ENCODE results near the gene SFTPB.

SFTPB gene

GRCh38 chr2:85652056-85652455 lies 15.9 kb downstream of the SFTPB start:
- TF ChIP-seq FOXM1 (IDR thresholded peaks at IDR 0.05; ENCODE audit: borderline replicate concordance, low read depth) (no peak), TCF12 (IDR thresholded peaks at IDR 0.05; ENCODE audit: low read depth) (no peak), TEAD4 (IDR thresholded peaks at IDR 0.05) (no peak), CREB1 (IDR thresholded peaks at IDR 0.05; ENCODE audit: low read depth) (no peak), NFIC (IDR thresholded peaks at IDR 0.05) (no peak), CEBPB (IDR thresholded peaks at IDR 0.05) (no peak), EGR1 (IDR thresholded peaks at IDR 0.05) (no peak), ZBTB7A (IDR thresholded peaks at IDR 0.05; ENCODE audit: low read depth) (no peak), REST (IDR thresholded peaks at IDR 0.05; ENCODE audit: low read depth) (no peak), RAD21 (IDR thresholded peaks at IDR 0.05; ENCODE audit: low read depth) (no peak), TAF1 (IDR thresholded peaks at IDR 0.05; ENCODE audit: low read depth) (no peak), YY1 (IDR thresholded peaks at IDR 0.05; ENCODE audit: low read depth) (no peak), EP300 (IDR thresholded peaks at IDR 0.05; ENCODE audit: borderline replicate concordance) (no peak)
- TF ChIP-seq, protein P1, sequence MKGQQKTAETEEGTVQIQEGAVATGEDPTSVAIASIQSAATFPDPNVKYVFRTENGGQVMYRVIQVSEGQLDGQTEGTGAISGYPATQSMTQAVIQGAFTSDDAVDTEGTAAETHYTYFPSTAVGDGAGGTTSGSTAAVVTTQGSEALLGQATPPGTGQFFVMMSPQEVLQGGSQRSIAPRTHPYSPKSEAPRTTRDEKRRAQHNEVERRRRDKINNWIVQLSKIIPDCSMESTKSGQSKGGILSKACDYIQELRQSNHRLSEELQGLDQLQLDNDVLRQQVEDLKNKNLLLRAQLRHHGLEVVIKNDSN (IDR thresholded peaks at IDR 0.05): no peak
- TF ChIP-seq, protein P2, sequence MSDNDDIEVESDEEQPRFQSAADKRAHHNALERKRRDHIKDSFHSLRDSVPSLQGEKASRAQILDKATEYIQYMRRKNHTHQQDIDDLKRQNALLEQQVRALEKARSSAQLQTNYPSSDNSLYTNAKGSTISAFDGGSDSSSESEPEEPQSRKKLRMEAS (IDR thresholded peaks at IDR 0.05): no peak

DNA sequence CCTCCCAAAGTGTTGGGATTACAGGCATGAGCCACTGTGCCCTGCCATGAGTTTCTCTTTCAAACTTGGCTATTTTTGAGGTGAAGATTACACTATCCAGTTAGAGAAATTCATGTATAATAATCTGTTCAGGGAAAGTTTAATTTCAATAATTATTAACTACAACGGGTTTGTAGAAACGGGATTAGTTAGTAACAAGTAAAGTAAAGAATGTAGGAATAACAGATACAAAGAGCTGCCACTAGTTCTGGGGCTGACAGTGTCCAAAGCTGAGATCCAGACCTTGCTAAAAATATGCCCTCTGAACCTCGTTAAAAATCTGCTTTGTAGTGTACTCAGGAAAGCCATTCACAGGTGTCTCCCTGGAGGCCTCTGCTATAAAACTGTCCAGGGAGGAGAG lies 16.9 kb downstream of the SFTPB start:
- TF ChIP-seq CEBPB (IDR thresholded peaks at IDR 0.05) (no peak), TCF12 (IDR thresholded peaks at IDR 0.05; ENCODE audit: low read depth) (no peak), EGR1 (IDR thresholded peaks at IDR 0.05) (no peak)

GRCh38 chr2:85650456-85650855 lies 17.5 kb downstream of the SFTPB start:
- no peak for TF ChIP-seq FOXM1 (IDR thresholded peaks at IDR 0.05; ENCODE audit: borderline replicate concordance, low read depth)

- TF ChIP-seq REST (IDR thresholded peaks at IDR 0.05; ENCODE audit: low read depth) (no peak), TCF12 (IDR thresholded peaks at IDR 0.05; ENCODE audit: low read depth) (no peak), CEBPB (IDR thresholded peaks at IDR 0.05) (no peak), EP300 (IDR thresholded peaks at IDR 0.05; ENCODE audit: borderline replicate concordance) (no peak), ZBTB7A (IDR thresholded peaks at IDR 0.05; ENCODE audit: low read depth) (no peak), NFIC (IDR thresholded peaks at IDR 0.05) (no peak), FOXM1 (IDR thresholded peaks at IDR 0.05; ENCODE audit: borderline replicate concordance, low read depth) (no peak), TEAD4 (IDR thresholded peaks at IDR 0.05) (no peak), TAF1 (IDR thresholded peaks at IDR 0.05; ENCODE audit: low read depth) (no peak)
- TF ChIP-seq, protein P2 (IDR thresholded peaks at IDR 0.05): no peak
- TF ChIP-seq, protein P1 (IDR thresholded peaks at IDR 0.05): no peak
Observed at GRCh38 chr2:85649201-85650190, 18.5 kb downstream of the SFTPB start.

GRCh38 chr2:85648619-85649018 lies 19.4 kb downstream of the SFTPB start:
- no peak for TF ChIP-seq CEBPB (IDR thresholded peaks at IDR 0.05)
- TF ChIP-seq, protein P1 (IDR thresholded peaks at IDR 0.05): no peak
- TF ChIP-seq, protein P2 (IDR thresholded peaks at IDR 0.05): no peak
- no peak for TF ChIP-seq TCF12 (IDR thresholded peaks at IDR 0.05; ENCODE audit: low read depth)
- TF ChIP-seq EGR1 (IDR thresholded peaks at IDR 0.05): no peak
- TF ChIP-seq YY1 (IDR thresholded peaks at IDR 0.05; ENCODE audit: low read depth): no peak
- TF ChIP-seq FOXM1 (IDR thresholded peaks at IDR 0.05; ENCODE audit: borderline replicate concordance, low read depth): no peak
- TF ChIP-seq TAF1 (IDR thresholded peaks at IDR 0.05; ENCODE audit: low read depth): no peak
- no peak for TF ChIP-seq TEAD4 (IDR thresholded peaks at IDR 0.05)
- TF ChIP-seq EP300 (IDR thresholded peaks at IDR 0.05; ENCODE audit: borderline replicate concordance): no peak
- no peak for TF ChIP-seq NFIC (IDR thresholded peaks at IDR 0.05)
- no peak for TF ChIP-seq CREB1 (IDR thresholded peaks at IDR 0.05; ENCODE audit: low read depth)
- TF ChIP-seq RAD21 (IDR thresholded peaks at IDR 0.05; ENCODE audit: low read depth): no peak

All from Ishikawa (cell line).